HepG2 (cell line): ENCODE measurements around the gene JAKMIP3. TPM values are rescaled to one million over a fixed set of nuclear protein-coding genes. Genes with fewer than 3 reads are reported as not detected.

Experiments
- ATAC-seq: fragments of 200-7000 bp; cut with Tn5 transposase; 3 replicates; pipeline ENCODE4 v1.9.1; 2020; ENCODE audit warnings: mild to moderate bottlenecking, moderate library complexity
- BruUV-seq: library from RNA; stranded (reverse); fragments of 400-500 nt; replicated peaks from 2 replicates; lab custom pipeline; 2021; lab: Mats Ljungman, UMichigan
- CTCF ChIA-PET: fragments of 300-600 bp; formaldehyde crosslinking; extraction: SDS; loops from one replicate; lab custom pipeline; 2021; ENCODE audit warnings: low total read pairs, inconsistent platforms, low intra/inter-chr PET ratio; lab: Yijun Ruan, JAX
- POLR2A ChIA-PET: fragments of 350-600 bp; sonication (Branson Sonifier 250); formaldehyde crosslinking; loops from one replicate; lab custom pipeline; 2020; ENCODE audit warnings: antibody characterized with exemption, inconsistent platforms; lab: Yijun Ruan, JAX
- DNase-seq: peaks from one replicate; pipeline ENCODE4 v3.0.0-alpha.2; 2015; ENCODE audit warnings: low spot score
- FAIRE-seq: peaks from 3 replicates; lab custom pipeline; 2011; peaks lifted over from hg19 to GRCh38; lab: Jason Lieb, UNC
- H2AFZ ChIP-seq: one replicate; pipeline ENCODE4 v1.6.1; 2011; ENCODE audit warnings: low read length, inconsistent platforms
- H3K27ac ChIP-seq: fragments of 300-600 bp; 3 replicates; pipeline ENCODE4 v1.8.0; 2011; ENCODE audit warnings: mixed run types, mild to moderate bottlenecking, mixed read lengths, low read length, inconsistent platforms; ENCODE audit not compliant: insufficient read depth; ENCODE audit errors: extremely low read length
- H3K27me3 ChIP-seq, 2 experiments: fragments of 200-600 bp in 1 of 2; 2 replicates in 1 of 2; 3 replicates in 1 of 2; pipeline versions ENCODE4 v1.6.0 to v1.8.0; 2011; ENCODE audit warnings: low read length in 2 of 2, mild to moderate bottlenecking in 2 of 2, moderate library complexity in 2 of 2, inconsistent platforms in 1 of 2; ENCODE audit not compliant: insufficient read depth in 2 of 2, control insufficient read depth in 1 of 2
- H3K36me3 ChIP-seq, 2 experiments: fragments of 200-600 bp in 1 of 2; replicated peaks in 1 of 2; 2 replicates in 1 of 2; 3 replicates in 1 of 2; pipeline versions ENCODE4 v1.5.1 to v1.8.0; 2011; ENCODE audit warnings: low read length in 2 of 2, inconsistent platforms in 1 of 2; ENCODE audit not compliant: insufficient read depth in 2 of 2, control insufficient read depth in 1 of 2
- H3K4me1 ChIP-seq: 2 replicates; pipeline ENCODE4 v1.5.1; 2012; ENCODE audit warnings: low read length, inconsistent platforms; ENCODE audit not compliant: insufficient read depth
- H3K4me2 ChIP-seq: 2 replicates; pipeline ENCODE4 v1.6.0; 2011; ENCODE audit warnings: low read depth, low read length, inconsistent platforms
- H3K4me3 ChIP-seq, 3 experiments: fragments of 200-600 bp in 1 of 3; sonication (generic), shearing (Covaris generic) in 1 of 3; replicated peaks in 1 of 3; 2 replicates each; pipeline ENCODE4 v1.5.1; 2011 to 2016; ENCODE audit warnings: low read length in 3 of 3, inconsistent platforms in 2 of 3, low read depth in 2 of 3, mild to moderate bottlenecking in 2 of 3, control low read depth in 1 of 3, mixed read lengths in 1 of 3; ENCODE audit not compliant: insufficient read depth in 1 of 3
- H3K79me2 ChIP-seq: one replicate; pipeline ENCODE4 v1.6.1; 2011; ENCODE audit warnings: low read length, inconsistent platforms; ENCODE audit not compliant: insufficient read depth
- H3K9ac ChIP-seq: 2 replicates; pipeline ENCODE4 v1.6.0; 2011; ENCODE audit warnings: mild to moderate bottlenecking, low read depth, low read length, inconsistent platforms; ENCODE audit not compliant: insufficient read depth
- H3K9me3 ChIP-seq: 2 replicates; pipeline ENCODE4 v1.5.1; 2012; ENCODE audit warnings: mild to moderate bottlenecking, low read length
- H4K20me1 ChIP-seq: 2 replicates; pipeline ENCODE4 v1.6.0; 2011; ENCODE audit warnings: inconsistent platforms, mild to moderate bottlenecking, low read length, moderate library complexity; ENCODE audit not compliant: insufficient read depth
- AGO2 ChIP-seq: fragments of 200-400 bp; formaldehyde crosslinking; optimal IDR thresholded peaks from 2 replicates; pipeline ENCODE3; 2017; ENCODE audit warnings: mild to moderate bottlenecking, low read depth, low read length, moderate library complexity
- CEBPG ChIP-seq: IDR thresholded peaks from 2 replicates; pipeline ENCODE4 v1.6.1; 2016
- ESRRA ChIP-seq: sonication (generic); formaldehyde crosslinking; IDR thresholded peaks from 2 replicates; pipeline ENCODE4 v1.5.1; 2020; ENCODE audit warnings: mild to moderate bottlenecking, low read depth, missing genetic modification reagents
- KAT7 ChIP-seq: IDR thresholded peaks from 2 replicates; pipeline ENCODE4 v1.6.1; 2018; ENCODE audit warnings: borderline replicate concordance, missing compliant biosample characterization
- NFE2L2 ChIP-seq: fragments of 150-350 bp; IDR thresholded peaks from 2 replicates; pipeline ENCODE4 v1.6.1; 2014; ENCODE audit warnings: low read length
- PTBP1 ChIP-seq: fragments of 200-400 bp; formaldehyde crosslinking; IDR thresholded peaks from 2 replicates; pipeline ENCODE4 v1.6.1; 2018; ENCODE audit warnings: low read length, low read depth; ENCODE audit not compliant: poor library complexity, severe bottlenecking
- RARG ChIP-seq: sonication (generic); formaldehyde crosslinking; IDR thresholded peaks from 2 replicates; pipeline ENCODE4 v1.4.0; 2020; ENCODE audit warnings: low read depth, mild to moderate bottlenecking, missing genetic modification reagents
- ZNF121 ChIP-seq: sonication (generic); formaldehyde crosslinking; IDR thresholded peaks from 2 replicates; pipeline ENCODE4 v1.5.0; 2020; ENCODE audit warnings: mild to moderate bottlenecking, missing genetic modification reagents
- WGBS: methylation state at CpG from one replicate; pipeline ENCODE4 v1.1.6; 2017; ENCODE audit warnings: low lambda C conversion rate; 5-methylcytosine and 5-hydroxymethylcytosine counted together
- in situ Hi-C: cut with HindIII; loops from 2 replicates; pipeline ENCODE4 v1.10.0; 2017; ENCODE audit warnings: low pct_unique_long_range_greater_than_20kb; ENCODE audit not compliant: extremely low pct_ligation_motif_present
- intact Hi-C: fragments of 100-400 bp; cut with micrococcal nuclease; formaldehyde crosslinking; loops from one replicate; pipeline ENCODE4 v1.10.0; 2022; ENCODE audit not compliant: unreplicated experiment
- polyA plus RNA-seq, 8 experiments: library from polyadenylated mRNA; depleted of rRNA in 3 of 8; stranded (reverse) in 7 of 8; unstranded in 1 of 8; fragments of >200 nt; fragmentation: Illumina TruSeq in 4 of 8; extraction: Trizol in 4 of 8; gene quantifications; 2 replicates each; pipeline versions ENCODE4 v1.2.1 to v1.2.3, GENCODE V29; 2011 to 2016; ENCODE audit warnings: low read depth in 4 of 8, missing spikeins in 1 of 8, mixed read lengths in 1 of 8; ENCODE audit not compliant: insufficient read depth in 1 of 8
- total RNA-seq, 5 experiments: library from RNA; depleted of rRNA; stranded (reverse); fragments of >200 nt; fragmentation: Illumina TruSeq; extraction: Trizol; gene quantifications; 2 replicates each; pipeline ENCODE4 v1.2.3, GENCODE V29; 2016; ENCODE audit warnings: low read depth in 1 of 5
- TF ChIP-seq, protein P1 (sequence below), 2 experiments: sonication (generic) in 1 of 2; formaldehyde crosslinking in 1 of 2; IDR thresholded peaks; 2 replicates each; pipeline versions ENCODE4 v1.4.0 to v1.6.1; 2018 to 2020; ENCODE audit warnings: missing genetic modification reagents in 2 of 2, borderline replicate concordance in 1 of 2, low read depth in 1 of 2, mild to moderate bottlenecking in 1 of 2, missing biosample characterization in 1 of 2
- TF ChIP-seq, protein P2 (sequence below): sonication (generic); formaldehyde crosslinking; conservative IDR thresholded peaks from 2 replicates; pipeline ENCODE4 v1.8.0; 2022; ENCODE audit warnings: mild to moderate bottlenecking, moderate library complexity, missing genetic modification reagents
- TF ChIP-seq, protein P3 (sequence below): sonication (generic); formaldehyde crosslinking; IDR thresholded peaks from 2 replicates; pipeline ENCODE4 v1.4.0; 2020; ENCODE audit warnings: missing genetic modification reagents
- TF ChIP-seq, protein P4 (sequence below): sonication (generic); formaldehyde crosslinking; IDR thresholded peaks from 2 replicates; pipeline ENCODE4 v1.5.0; 2020; ENCODE audit warnings: missing genetic modification reagents

The JAKMIP3 gene
- total and polyA plus RNA-seq, 2 of the 13 experiments (the other 11 are each of a cell fraction or from before 2014, with no cell fraction given): 0.03 to 0.11 TPM

DNA sequence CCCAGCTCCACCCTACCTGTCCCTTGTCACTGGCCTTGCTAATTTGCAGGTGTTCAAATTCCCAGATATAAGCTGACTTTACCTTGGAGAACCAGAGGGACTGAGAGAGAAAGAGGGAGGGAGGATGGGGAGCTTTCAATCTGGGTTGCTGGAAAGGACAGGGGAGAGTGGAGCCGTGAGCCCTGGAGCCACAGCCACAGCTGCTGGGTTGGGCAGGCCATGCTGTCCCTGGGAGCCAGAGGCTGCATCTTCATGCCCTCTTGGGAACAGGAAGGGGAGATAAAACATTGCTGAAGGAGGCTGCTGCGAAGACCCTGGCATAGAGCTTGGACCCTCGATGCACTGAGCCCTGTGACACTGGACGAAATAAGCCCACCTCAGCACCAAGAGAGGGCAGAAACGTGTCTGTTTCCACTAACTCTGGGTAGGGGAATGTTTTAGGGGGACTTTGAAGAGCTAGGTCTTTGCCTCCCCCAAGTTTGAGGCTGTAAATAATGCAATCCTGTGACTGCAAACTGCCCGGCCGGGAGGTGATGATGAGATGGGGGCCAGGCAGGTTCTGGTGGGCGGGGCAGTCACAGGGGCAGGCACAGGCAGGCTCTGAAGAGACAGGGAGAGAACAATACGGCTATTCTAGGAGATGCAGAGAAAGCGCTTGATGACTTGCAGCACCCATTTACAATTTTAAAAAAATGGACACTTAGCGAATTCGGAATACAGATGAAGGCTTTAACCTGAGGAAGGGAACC lies 5.8 kb upstream of the JAKMIP3 start:
- intact Hi-C loops (no loop called here), in situ Hi-C loops (no loop called here)
- H3K4me1 ChIP-seq: peaks cover 3% of the 10 kb centered on the region; the same call in 1 of the 2 replicates
- H3K9me3 ChIP-seq: no peaks in the 10 kb centered on the region
- no peak overlapping the region for H3K4me3 ChIP-seq
- no TSS peak for BruUV-seq
- no peak overlapping the region for H3K4me2 ChIP-seq
- ATAC-seq: no peak
- H3K27ac ChIP-seq: no peak overlapping the region
- H2AFZ ChIP-seq: no peak overlapping the region
- H3K9ac ChIP-seq: no peak overlapping the region
- ChIA-PET CTCF (no interaction called here), POLR2A (no interaction called here)
- no peak for FAIRE-seq
- H4K20me1 ChIP-seq: no peaks in the 10 kb centered on the region
- no peaks in the 10 kb centered on the region for H3K36me3 ChIP-seq
- 11% methylated on average over 12 of the region's 12 CpGs for WGBS
- no peaks in the 10 kb centered on the region for H3K79me2 ChIP-seq
- DNase-seq: no peak
- peaks cover 4 to 55% of the 10 kb centered on the region in 2 experiments; a peak in 4 of 5 replicates for H3K27me3 ChIP-seq
- no peak for TF ChIP-seq ESRRA (CRISPR knock-in tag)
- TF ChIP-seq PTBP1: no peak

DNA sequence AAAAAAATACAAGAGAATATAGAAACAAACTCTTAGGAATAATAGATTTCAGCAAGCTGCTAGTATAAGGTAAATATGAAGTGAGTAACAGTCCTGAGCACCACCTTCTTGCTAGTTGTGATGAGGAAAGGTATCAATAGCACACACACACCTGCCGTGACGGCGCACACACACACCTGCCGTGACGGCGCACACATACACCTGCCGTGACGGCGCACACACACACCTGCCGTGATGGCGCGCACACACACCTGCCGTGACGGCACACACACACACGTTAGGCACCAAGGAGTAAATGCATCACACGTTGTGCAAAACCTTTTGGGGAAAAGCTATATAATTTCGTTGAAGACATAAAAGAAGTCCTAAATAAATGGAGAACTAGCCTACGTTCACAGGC lies 4.7 kb upstream of the JAKMIP3 start:
- intact Hi-C loops: no loop called here
- no TSS peak for BruUV-seq
- H4K20me1 ChIP-seq: no peaks in the 10 kb centered on the region
- 75% methylated on average over 18 of the region's 18 CpGs for WGBS
- in situ Hi-C loops: no loop called here
- no peak overlapping the region for H2AFZ ChIP-seq
- no peak overlapping the region for H3K27ac ChIP-seq
- H3K79me2 ChIP-seq: no peaks in the 10 kb centered on the region
- TF ChIP-seq, protein P1, sequence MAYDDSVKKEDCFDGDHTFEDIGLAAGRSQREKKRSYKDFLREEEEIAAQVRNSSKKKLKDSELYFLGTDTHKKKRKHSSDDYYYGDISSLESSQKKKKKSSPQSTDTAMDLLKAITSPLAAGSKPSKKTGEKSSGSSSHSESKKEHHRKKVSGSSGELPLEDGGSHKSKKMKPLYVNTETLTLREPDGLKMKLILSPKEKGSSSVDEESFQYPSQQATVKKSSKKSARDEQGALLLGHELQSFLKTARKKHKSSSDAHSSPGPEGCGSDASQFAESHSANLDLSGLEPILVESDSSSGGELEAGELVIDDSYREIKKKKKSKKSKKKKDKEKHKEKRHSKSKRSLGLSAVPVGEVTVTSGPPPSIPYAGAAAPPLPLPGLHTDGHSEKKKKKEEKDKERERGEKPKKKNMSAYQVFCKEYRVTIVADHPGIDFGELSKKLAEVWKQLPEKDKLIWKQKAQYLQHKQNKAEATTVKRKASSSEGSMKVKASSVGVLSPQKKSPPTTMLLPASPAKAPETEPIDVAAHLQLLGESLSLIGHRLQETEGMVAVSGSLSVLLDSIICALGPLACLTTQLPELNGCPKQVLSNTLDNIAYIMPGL (CRISPR knock-in tag; IDR thresholded peaks at IDR 0.05; ENCODE audit: borderline replicate concordance in 1 of 2, low read depth in 1 of 2): no peak
- TF ChIP-seq KAT7 (CRISPR knock-in tag): no peak
- TF ChIP-seq, protein P2, sequence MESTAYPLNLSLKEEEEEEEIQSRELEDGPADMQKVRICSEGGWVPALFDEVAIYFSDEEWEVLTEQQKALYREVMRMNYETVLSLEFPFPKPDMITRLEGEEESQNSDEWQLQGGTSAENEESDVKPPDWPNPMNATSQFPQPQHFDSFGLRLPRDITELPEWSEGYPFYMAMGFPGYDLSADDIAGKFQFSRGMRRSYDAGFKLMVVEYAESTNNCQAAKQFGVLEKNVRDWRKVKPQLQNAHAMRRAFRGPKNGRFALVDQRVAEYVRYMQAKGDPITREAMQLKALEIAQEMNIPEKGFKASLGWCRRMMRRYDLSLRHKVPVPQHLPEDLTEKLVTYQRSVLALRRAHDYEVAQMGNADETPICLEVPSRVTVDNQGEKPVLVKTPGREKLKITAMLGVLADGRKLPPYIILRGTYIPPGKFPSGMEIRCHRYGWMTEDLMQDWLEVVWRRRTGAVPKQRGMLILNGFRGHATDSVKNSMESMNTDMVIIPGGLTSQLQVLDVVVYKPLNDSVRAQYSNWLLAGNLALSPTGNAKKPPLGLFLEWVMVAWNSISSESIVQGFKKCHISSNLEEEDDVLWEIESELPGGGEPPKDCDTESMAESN (CRISPR knock-in tag): no peak
- TF ChIP-seq, protein P3, sequence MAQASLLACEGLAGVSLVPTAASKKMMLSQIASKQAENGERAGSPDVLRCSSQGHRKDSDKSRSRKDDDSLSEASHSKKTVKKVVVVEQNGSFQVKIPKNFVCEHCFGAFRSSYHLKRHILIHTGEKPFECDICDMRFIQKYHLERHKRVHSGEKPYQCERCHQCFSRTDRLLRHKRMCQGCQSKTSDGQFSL (CRISPR knock-in tag): no peak
- TF ChIP-seq CEBPG (CRISPR knock-in tag): no peak
- no peak for TF ChIP-seq RARG
- no peak for TF ChIP-seq AGO2
- TF ChIP-seq, protein P4, sequence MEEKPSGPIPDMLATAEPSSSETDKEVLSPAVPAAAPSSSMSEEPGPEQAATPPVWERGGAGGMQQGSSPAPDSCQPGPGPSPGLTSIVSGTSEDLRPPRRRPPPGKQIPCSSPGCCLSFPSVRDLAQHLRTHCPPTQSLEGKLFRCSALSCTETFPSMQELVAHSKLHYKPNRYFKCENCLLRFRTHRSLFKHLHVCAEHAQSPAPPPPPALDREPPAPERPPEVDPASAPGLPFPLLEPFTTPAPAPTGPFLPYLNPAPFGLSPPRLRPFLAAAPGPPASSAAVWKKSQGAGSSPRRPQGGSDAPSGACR (CRISPR knock-in tag): no peak
- no peak for TF ChIP-seq NFE2L2
- TF ChIP-seq ZNF121 (CRISPR knock-in tag): no peak
- ATAC-seq (no peak), DNase-seq (no peak), FAIRE-seq (no peak)
- H3K4me1 ChIP-seq: peaks cover 8% of the 10 kb centered on the region
- peaks cover 2 to 58% of the 10 kb centered on the region in 2 experiments; a peak in 4 of 5 replicates for H3K27me3 ChIP-seq
- H3K9me3 ChIP-seq: no peaks in the 10 kb centered on the region
- no peak overlapping the region for H3K4me2 ChIP-seq
- CTCF ChIA-PET: no interaction called here
- no peak overlapping the region for H3K4me3 ChIP-seq
- H3K9ac ChIP-seq: no peak overlapping the region
- POLR2A ChIA-PET: no interaction called here
- H3K36me3 ChIP-seq: no peaks in the 10 kb centered on the region
